HG03439 (cell line): ENCODE data around the gene TIPIN.
"Not testable (repeated sequence)": the region's sequence is repeated elsewhere in the genome, so short reads cannot be mapped to it uniquely, and the experiment has no call there.

Experiments
- ATAC-seq: cut with Tn5 transposase; IDR thresholded peaks from one replicate; pipeline ENCODE4 v1.9.1; 2021; ENCODE audit warnings: mild to moderate bottlenecking, moderate library complexity; ENCODE audit not compliant: unreplicated experiment

Gene TIPIN

DNA sequence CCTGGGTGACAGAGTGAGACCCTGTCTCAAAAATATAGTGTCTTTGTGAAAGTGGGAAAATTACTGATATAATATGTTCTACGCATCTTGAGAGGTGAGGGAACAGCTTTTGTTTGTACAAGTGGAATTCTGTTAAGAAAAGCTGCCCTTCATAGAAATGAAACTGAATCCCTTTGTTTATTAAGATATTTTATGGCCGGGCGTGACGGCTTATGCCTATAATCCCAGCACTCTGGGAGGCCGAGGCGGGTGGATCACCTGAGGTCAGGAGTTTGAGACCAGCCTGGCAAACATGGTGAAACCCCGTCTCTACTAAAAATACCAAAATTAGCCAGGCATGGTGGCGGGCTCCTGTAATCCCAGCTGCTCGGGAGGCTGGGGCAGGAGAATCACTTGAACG, 52.1 kb downstream of the TIPIN start:
- not testable (repeated sequence) for ATAC-seq

DNA sequence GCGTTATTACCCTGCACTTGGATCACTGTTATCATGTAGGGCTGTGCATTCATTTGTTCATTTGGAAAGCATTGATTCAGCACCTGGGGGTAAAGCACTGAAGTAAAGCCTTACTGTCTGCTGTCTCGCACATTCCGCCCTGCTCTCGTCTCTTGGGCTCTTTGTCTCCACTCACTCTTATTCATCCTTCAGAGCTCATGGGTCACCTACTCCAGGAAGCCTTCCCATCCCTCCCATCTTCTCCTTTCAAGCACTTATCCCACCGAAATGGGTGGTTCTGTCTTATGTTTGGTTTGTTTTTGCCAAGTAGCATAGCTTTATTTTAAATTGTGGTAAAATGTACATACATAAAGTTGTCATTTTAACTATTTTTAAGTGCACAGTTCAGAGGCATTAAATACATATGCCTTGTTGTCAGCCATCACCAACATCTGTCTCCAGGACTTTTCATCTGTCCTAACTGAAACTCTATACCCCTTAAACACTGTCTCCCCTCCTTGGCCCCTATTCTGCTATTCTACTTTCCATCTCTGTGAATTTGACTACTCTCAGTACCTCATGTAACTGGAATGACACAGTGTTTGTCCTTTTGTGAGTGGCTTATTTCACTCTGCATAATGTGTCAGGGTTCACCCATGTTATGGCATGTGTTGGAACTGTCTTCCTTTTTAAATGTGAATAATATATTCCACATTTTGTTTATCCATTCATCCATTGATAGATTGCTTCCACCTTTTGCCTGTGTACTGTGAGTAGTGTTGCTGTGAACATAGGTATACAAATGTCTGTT, 53.8 kb downstream of the TIPIN start:
- no peak for ATAC-seq

DNA sequence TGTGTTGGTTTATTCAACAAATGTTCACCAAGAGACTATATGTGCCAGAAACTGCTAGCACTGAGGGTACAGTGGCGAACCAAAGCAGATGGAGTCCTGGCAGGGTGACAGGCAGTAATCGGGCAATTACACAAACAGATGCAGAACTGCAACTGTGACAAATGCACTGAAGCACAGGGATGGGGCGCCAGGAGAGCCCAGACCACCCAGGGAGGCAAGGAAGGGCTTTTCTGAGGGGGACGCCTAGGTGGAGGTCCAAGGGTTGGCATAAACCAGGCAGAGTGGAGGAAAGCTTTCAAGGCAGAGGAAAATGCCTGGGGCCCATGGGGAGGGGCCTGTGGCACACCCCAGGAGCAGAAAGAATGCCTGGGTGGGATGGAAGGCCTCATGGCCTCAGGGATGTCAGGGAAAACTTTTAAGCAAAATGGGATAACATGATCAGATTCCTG, 57.7 kb downstream of the TIPIN start:
- no peak for ATAC-seq

DNA sequence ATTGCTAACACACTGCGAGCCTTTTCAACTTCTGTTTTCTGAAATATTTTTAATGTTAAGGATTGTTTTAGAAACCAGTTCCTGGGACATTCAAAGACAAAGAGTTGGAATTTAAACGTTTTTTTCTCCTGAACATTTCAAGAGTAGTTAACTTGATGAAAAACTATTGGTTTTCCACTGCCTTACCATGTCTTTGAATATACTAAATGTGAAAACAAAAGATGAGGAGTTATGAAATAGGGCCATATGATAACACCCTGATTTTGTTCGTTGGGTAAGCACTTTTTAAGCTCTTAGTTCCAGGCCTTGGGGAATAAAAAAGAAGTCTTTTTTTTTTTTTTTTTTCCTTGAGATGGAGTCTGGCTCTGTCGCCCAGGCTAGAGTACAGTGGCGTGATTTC, 60.3 kb downstream of the TIPIN start:
- no peak for ATAC-seq

DNA sequence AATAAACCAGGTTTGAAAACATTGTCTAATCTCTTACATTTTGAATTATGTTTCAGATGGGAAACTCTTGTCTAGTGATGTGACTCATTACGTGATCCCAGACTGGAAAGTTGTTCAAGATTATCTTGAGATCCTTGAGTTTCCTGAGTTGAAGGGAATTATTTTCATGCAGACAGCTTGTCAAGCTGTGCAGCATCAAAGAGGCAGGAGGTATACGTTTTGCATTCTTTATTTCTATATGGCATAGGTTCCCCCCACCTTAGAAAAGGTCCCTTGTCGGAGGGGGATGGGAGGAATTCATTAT, 61.6 kb downstream of the TIPIN start:
- ATAC-seq: no peak

DNA sequence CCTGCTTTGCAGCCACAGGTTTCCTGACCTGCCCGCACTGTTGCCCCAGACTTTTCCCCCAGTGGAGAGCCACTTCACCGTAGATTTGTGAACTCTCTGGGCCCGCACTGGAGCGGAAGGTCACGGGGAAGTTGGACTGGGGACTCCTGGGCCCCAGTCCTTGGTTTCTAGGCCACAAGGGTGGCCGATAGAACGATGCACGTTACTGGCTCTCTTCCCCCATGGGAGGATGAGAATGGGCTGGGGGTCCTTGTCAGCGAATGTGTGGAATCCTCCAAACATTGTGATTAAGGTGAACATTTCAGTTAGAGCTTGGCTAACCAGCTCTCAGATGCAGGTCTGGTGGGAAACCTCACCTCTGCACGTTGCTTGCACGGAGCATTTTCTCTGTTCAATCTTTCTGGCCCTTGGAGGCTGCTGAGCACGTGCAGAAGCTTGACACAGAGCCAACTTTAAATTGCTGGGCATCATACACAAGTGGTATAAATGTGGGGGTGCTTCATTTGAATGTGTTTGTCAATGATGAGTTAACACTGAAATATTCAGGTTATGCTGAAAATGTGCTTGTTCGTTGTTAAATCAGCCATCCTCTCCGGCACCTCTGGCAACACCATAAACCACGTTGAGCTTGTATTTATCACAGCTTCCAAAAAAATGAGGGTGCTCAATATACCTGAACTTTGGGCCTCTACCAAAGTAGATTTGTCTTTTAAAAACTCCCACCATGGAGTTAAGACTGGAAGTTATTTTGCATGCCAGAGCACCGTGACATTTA, 62.1 kb downstream of the TIPIN start:
- ATAC-seq: peak; percentile 11

DNA sequence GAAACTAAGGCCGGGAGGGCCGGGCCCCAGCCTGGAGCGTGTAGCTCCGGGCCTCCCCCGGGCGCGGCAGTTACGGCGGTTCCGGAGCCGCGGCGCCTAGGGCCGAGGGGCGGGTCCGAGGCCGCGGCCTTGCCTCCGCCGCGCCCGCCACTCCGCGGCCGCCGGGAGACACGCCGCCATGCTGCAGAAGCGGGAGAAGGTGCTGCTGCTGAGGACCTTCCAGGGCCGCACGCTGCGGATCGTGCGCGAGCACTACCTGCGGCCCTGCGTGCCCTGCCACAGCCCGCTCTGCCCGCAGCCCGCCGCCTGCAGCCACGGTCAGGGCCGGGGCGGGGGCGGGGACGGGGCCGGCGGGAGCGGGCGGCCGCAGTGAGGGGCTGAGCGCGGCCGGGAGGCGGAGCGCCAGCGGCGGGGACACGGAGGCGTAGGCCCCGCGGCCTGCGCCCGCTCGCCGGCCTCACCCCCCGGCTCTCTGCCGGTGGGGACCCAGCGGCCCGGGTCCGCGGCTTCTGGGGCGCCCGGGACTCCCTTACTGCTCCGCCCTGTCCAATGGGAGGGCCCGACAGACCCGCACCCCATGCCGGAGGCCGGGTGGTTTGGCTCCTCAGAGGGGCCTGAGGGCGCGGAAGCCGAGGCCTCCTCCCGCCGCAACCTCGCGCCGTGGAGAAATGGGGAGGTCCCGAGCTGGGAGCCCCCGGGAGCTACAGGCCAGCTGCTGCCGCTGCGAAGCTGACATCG, 62.9 kb downstream of the TIPIN start, which contains the start of gene DIS3L:
Gene DIS3L (plus strand): TSS at position 150 of the 738 bp plus-strand sequence. CDS start 29 bp downstream, at position 179.
- peak; percentile 60 for ATAC-seq

DNA sequence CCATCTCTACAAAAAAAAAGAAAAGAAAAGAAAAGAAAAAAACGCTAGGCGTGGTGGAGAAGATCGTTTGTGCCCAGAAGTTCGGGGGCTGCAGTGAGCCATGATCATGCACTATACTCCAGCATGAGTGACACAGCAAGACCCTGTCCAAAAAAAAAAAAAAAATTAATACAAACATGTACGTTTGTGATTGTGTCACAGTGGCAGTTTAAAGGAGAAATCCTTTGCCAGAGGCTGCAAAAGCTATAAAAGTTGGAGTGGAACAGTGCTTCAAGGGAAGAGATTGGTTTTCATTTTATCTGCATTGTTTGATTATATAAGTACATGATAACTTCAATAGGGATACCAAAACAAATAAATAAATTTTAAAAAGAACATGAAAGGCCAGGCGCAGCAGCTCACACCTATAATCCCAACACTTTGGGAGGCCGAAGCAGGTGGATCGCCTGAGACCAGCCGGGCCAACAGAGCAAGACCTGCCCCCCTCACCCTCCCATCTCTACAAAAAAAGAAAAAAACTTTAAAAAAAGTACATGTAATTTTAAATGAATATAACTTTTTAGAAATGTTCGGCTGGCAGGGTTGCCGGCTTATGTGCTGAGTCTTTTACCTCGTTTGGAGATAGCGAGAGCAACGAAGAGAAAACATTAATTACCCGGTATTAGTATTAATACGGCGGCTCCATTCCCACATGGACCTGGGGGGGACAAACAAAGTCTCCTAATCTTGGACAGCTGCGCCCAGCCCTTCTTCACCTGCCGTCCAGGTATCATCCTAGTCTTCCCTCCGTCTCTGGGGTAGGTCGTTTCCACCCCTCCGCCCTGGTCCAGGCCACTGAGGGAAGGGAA, 63.7 kb downstream of the TIPIN start:
- peak; percentile 17 for ATAC-seq

DNA sequence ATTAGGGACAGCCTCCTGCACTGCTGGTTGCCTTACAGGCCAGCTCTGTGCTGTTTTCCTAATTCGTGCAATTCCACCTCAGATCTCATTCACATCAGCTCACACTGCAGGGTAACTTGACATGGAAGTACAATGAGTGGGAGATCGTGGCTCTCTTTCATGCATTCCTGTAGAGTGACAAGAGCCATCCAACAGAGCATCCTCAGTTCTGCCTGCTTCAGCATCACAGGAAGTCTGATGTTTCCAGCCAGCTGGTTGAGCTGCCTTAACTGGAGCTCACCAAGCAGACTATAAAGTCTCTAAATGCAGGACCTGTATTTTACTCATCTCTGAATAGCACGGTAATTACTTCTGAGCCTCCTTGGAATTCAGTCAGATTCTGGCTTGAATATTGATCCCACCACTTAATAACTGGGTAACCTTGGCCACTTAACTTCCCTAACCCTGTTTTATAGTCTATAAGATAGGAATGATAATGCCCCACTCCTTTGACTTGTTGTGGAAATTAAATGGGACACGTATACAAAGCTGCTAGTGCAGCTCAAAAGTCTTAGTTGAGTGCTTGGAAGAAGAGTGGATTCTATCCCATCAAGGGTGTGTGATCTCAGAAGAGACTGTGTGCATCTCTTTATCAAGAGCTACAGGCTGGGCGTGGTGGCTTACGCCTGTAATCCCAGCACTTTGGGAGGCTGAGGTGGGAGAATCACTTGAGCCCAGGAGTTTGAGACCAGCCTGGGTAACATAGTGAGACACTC, 64.5 kb downstream of the TIPIN start:
- no peak for ATAC-seq

DNA sequence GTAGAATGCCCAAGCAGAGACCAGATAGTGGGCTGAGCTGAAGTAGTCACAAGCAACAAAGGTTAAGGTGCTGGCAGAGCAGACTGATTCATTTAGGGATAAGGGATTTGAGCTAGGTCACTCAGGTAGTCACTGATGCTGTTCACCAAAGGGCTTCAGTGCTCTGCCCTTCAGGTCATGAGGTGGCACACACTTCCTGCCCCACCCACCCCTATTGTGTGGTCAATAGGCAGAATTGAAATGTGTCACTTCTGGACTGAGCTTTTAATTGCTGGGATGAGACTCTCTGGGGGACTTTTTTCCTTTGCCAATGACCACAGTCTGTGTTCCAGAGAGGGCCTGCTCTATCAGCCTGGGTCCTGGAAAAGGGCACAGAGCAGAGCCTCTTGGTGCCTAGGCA, 66.0 kb downstream of the TIPIN start:
- no peak for ATAC-seq

DNA sequence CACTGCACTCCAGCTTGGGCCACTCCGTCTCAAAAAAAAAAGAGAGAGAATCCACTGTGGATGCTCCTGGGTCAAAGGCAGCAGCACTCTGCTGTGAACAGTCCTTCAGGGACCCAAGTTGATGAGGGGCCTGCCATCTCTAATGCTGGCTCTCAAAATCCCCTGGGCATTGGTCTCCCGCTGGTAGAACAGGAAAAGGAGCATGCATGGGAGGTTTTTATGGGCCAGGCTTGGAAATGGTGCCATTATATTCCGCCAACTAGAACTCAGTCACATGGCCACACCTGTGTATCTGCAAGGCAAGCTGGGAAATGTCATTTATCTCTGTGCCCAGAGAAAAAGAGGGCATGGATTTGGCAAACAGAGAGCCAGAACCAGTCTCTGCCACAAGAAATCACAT, 66.5 kb downstream of the TIPIN start:
- no peak for ATAC-seq

DNA sequence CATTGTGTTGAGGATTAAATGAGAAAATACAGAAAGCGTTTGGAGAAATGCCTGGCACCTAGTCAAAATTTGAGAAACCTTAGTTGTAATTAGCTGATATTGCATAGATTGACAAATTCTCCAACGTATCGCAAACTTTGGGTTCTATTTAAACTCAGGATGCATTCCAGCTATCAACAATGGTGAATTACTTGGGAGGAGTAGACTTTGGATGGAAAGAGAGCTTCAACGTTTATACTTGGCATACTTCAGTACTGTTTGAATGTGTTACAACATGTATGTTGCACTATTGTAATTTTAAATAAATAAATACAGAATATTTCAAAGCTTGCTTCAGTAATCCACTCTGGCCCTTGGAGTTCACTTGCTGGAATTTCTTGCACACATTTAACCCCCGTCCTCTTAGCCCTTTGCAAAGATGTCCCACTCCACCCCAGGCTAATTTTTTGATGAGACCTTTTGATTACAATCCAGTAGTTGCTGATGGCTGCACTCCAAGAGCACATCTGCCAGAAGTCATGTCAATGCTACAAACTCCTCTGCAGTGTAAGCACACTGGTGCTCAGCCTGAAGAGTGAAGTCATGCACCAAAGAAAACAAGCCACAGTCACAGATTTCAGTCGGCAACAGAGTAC, 67.8 kb downstream of the TIPIN start:
- ATAC-seq: no peak

DNA sequence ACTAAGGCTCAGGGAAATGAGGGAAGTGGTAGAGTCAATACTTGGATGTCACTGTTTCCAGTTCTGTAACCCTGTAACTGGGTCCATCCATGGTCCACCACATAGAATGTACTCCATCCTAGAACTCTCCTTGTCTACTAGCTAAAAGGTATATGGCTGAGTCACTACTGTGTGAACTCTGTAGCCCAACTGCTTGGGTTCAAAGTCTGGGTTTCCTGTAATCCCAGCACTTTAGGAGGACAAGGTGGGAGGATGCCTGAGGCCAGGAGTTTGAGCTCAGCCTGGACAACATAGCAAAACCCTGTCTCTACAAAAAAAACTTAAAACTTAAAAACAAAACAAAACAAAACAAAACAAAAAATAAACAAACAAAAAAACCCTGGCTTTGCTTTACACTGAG, 68.4 kb downstream of the TIPIN start:
- ATAC-seq: no peak

DNA sequence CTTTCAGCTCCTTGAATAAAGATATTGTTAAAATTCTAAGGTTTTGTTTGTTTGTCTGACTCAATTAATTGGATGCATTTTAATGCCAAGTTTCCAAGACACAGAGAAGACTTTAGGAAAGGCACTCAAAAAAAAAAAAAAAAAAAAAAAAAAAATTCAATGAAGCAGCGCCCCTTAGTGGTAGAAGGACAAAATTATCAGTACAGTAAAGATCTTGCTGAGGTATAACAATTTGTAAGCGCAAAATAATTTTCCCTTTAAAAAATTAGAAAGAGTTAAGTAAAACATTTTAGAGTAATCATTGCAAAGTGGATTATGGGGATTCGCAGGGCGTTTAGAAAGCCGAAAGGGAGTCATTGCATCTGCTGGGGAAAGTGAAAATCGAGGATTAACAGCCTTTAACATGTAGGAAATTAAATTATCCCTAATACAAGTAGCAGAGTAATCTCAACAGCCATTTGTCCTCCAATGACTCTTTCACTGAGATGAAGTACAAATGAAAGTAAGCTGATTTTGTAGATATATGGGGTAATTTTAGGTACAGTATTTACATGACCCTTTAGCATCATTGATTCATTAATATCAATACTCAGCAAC, 68.9 kb downstream of the TIPIN start:
- ATAC-seq: no peak
